ENCODE data around the gene ZMYND8.

Gene ZMYND8

GRCh38 chr20:47239719-47240067, 116.8 kb downstream of the ZMYND8 start:
- H3K4me3 ChIP-seq (replicated peaks; ENCODE audit: low read depth, low read length), result no peak overlapping the region
- no peak for DNase-seq (ENCODE audit: low read depth)
- TF ChIP-seq CTCF (IDR thresholded peaks at IDR 0.05; ENCODE audit: low read length, missing control alignments), result no peak

- DNase-seq (ENCODE audit: low read depth), result no peak
- no peak overlapping the region for H3K4me3 ChIP-seq (replicated peaks; ENCODE audit: low read depth, low read length)
- no peak for TF ChIP-seq CTCF (IDR thresholded peaks at IDR 0.05; ENCODE audit: low read length, missing control alignments)
Observed at GRCh38 chr20:47238780-47239718, 117.5 kb downstream of the ZMYND8 start.

GRCh38 chr20:47237715-47238114, 118.8 kb downstream of the ZMYND8 start:
- peak; percentile 30 for DNase-seq (ENCODE audit: low read depth)
- no peak overlapping the region for H3K4me3 ChIP-seq (replicated peaks; ENCODE audit: low read depth, low read length)
- no peak for TF ChIP-seq CTCF (IDR thresholded peaks at IDR 0.05; ENCODE audit: low read length, missing control alignments)

- TF ChIP-seq CTCF (IDR thresholded peaks at IDR 0.05; ENCODE audit: low read length, missing control alignments), result no peak
- DNase-seq (ENCODE audit: low read depth), result no peak
- H3K4me3 ChIP-seq (replicated peaks; ENCODE audit: low read depth, low read length), result no peak overlapping the region
Observed at GRCh38 chr20:47236639-47236900, 119.9 kb downstream of the ZMYND8 start.

- no peak overlapping the region for H3K4me3 ChIP-seq (replicated peaks; ENCODE audit: low read depth, low read length)
- no peak for DNase-seq (ENCODE audit: low read depth)
- no peak for TF ChIP-seq CTCF (IDR thresholded peaks at IDR 0.05; ENCODE audit: low read length, missing control alignments)
Observed at GRCh38 chr20:47235853-47236638, 120.5 kb downstream of the ZMYND8 start.

- no peak for TF ChIP-seq CTCF (IDR thresholded peaks at IDR 0.05; ENCODE audit: low read length, missing control alignments)
- DNase-seq (ENCODE audit: low read depth), result no peak
Observed at GRCh38 chr20:47235111-47235510, 121.4 kb downstream of the ZMYND8 start.

More at GRCh38 chr20:47235111-47235510, 121.4 kb downstream of the ZMYND8 start:
- no peak overlapping the region for H3K4me3 ChIP-seq (replicated peaks; ENCODE audit: low read depth, low read length)
